Keratinocyte (primary cell): ENCODE data around the gene RGPD8. TPM values are rescaled to one million over a fixed set of nuclear protein-coding genes. Genes with fewer than 3 reads are reported as not detected.

Experiments
- DNase-seq: peaks from one replicate; pipeline ENCODE4 v3.0.0-alpha.2; 2011; ENCODE audit warnings: low read depth, missing footprints, low spot score
- FAIRE-seq: peaks from 2 replicates; lab custom pipeline; 2011; peaks lifted over from hg19 to GRCh38; lab: Jason Lieb, UNC
- H2AFZ ChIP-seq: 2 replicates; pipeline ENCODE4 v1.6.0; 2012; ENCODE audit warnings: low read length, control low read depth, inconsistent platforms; ENCODE audit not compliant: control insufficient read depth
- H3K27ac ChIP-seq: 2 replicates; pipeline ENCODE4 v1.5.1; 2011; ENCODE audit warnings: low read length; ENCODE audit not compliant: control insufficient read depth, insufficient read depth
- H3K27me3 ChIP-seq: 3 replicates; pipeline ENCODE4 v1.6.0; 2011; ENCODE audit warnings: low read length; ENCODE audit not compliant: control insufficient read depth, insufficient read depth; ENCODE audit errors: extremely low read depth
- H3K36me3 ChIP-seq, 2 experiments: 2 replicates in 1 of 2; 3 replicates in 1 of 2; pipeline ENCODE4 v1.5.1; 2011; ENCODE audit warnings: low read length in 2 of 2, mild to moderate bottlenecking in 1 of 2; ENCODE audit not compliant: control insufficient read depth in 2 of 2, insufficient read depth in 2 of 2; ENCODE audit errors: extremely low read depth in 1 of 2
- H3K4me1 ChIP-seq: 3 replicates; pipeline ENCODE4 v1.5.1; 2011; ENCODE audit warnings: low read length; ENCODE audit not compliant: control insufficient read depth, insufficient read depth; ENCODE audit errors: extremely low read depth
- H3K4me2 ChIP-seq: 3 replicates; pipeline ENCODE4 v1.6.0; 2011; ENCODE audit warnings: low read depth, low read length; ENCODE audit not compliant: control insufficient read depth, insufficient read depth; ENCODE audit errors: extremely low read depth
- H3K4me3 ChIP-seq, 3 experiments: fragments of 200-600 bp in 1 of 3; sonication (generic) in 1 of 3; 2 replicates in 2 of 3; 3 replicates in 1 of 3; pipeline ENCODE4 v1.5.1; 2011 to 2016; ENCODE audit warnings: low read length in 3 of 3, mild to moderate bottlenecking in 3 of 3, control low read depth in 2 of 3, inconsistent platforms in 1 of 3, low read depth in 1 of 3, mixed read lengths in 1 of 3, mixed run types in 1 of 3, moderate library complexity in 1 of 3; ENCODE audit not compliant: control insufficient read depth in 2 of 3, insufficient read depth in 2 of 3; ENCODE audit errors: extremely low read depth in 1 of 3
- H3K79me2 ChIP-seq: 2 replicates; pipeline ENCODE4 v1.6.0; 2012; ENCODE audit warnings: low read length; ENCODE audit not compliant: control insufficient read depth, insufficient read depth
- H3K9ac ChIP-seq: 3 replicates; pipeline ENCODE4 v1.6.0; 2011; ENCODE audit warnings: low read length; ENCODE audit not compliant: control insufficient read depth, insufficient read depth; ENCODE audit errors: extremely low read depth
- H3K9me1 ChIP-seq: 3 replicates; pipeline ENCODE4 v1.6.0; 2011; ENCODE audit warnings: low read length; ENCODE audit not compliant: control insufficient read depth, insufficient read depth; ENCODE audit errors: extremely low read depth
- H3K9me3 ChIP-seq: 2 replicates; pipeline ENCODE4 v1.5.1; 2012; ENCODE audit warnings: low read depth, low read length; ENCODE audit not compliant: control insufficient read depth
- H4K20me1 ChIP-seq: 3 replicates; pipeline ENCODE4 v1.6.0; 2011; ENCODE audit warnings: low read length; ENCODE audit not compliant: control insufficient read depth, insufficient read depth; ENCODE audit errors: extremely low read depth
- CTCF ChIP-seq, 3 experiments: IDR thresholded peaks in 1 of 3; conservative IDR thresholded peaks in 1 of 3; optimal IDR thresholded peaks in 1 of 3; 2 replicates in 2 of 3; 3 replicates in 1 of 3; pipeline versions ENCODE3 to v1.5.1; 2011; ENCODE audit warnings: low read length in 3 of 3, mild to moderate bottlenecking in 3 of 3, moderate library complexity in 2 of 3, control low read depth in 1 of 3, inconsistent platforms in 1 of 3; ENCODE audit not compliant: insufficient read depth in 2 of 3; ENCODE audit errors: extremely low read depth in 1 of 3
- EZH2 ChIP-seq: IDR thresholded peaks from one replicate; pipeline ENCODE4 v1.6.1; 2012; ENCODE audit warnings: inconsistent platforms, mild to moderate bottlenecking, low read length, moderate library complexity
- dilution Hi-C: fragments of 300-500 bp; cut with MboI; formaldehyde crosslinking; loops from one replicate; pipeline ENCODE4 v1.7.0; 2020; ENCODE audit warnings: low sequenced_read_pairs; ENCODE audit not compliant: extremely low pct_ligation_motif_present
- polyA plus RNA-seq, 5 experiments: library from polyadenylated mRNA; depleted of rRNA in 3 of 5; stranded (reverse) in 3 of 5; stranded (forward) in 1 of 5; unstranded in 1 of 5; fragments of >200 nt; gene quantifications; 1 replicate in 1 of 5; 2 replicates in 3 of 5; 3 replicates in 1 of 5; pipeline versions ENCODE4 v1.2.1 to v1.2.3, GENCODE V29; 2011 to 2012; ENCODE audit warnings: missing spikeins in 2 of 5, low read depth in 1 of 5, low replicate concordance in 1 of 5
- small RNA-seq, 3 experiments: library from RNA; depleted of rRNA; stranded (forward); fragments of <200 nt; gene quantifications; one replicate each; pipeline ENCODE3, GENCODE V24; 2012; ENCODE audit warnings: low read depth in 3 of 3, low replicate concordance in 1 of 3; ENCODE audit not compliant: insufficient read length in 3 of 3

The RGPD8 gene
- polyA plus RNA-seq, 1 donor (not counting 4 experiments of a cell fraction or from before 2014, with no cell fraction given), result 2.4 TPM

- no peak for DNase-seq
- Histone ChIP-seq H4K20me1 (no peaks in the 10 kb centered on the region), H3K9ac (no peak overlapping the region), H3K79me2 (no peaks in the 10 kb centered on the region), H3K9me3 (no peaks in the 10 kb centered on the region), H3K36me3 (no peaks in the 10 kb centered on the region), H3K4me1 (no peaks in the 10 kb centered on the region), H3K4me3 (no peak overlapping the region), H3K27ac (no peak overlapping the region), H3K9me1 (no peaks in the 10 kb centered on the region), H2AFZ (no peak overlapping the region), H3K27me3 (no peaks in the 10 kb centered on the region), H3K4me2 (no peak overlapping the region)
- no peak for FAIRE-seq
- TF ChIP-seq CTCF (optimal IDR thresholded peaks at IDR 0.05 in 1 of 3, IDR thresholded peaks at IDR 0.05 in 1 of 3, conservative IDR thresholded peaks at IDR 0.05 in 1 of 3; ENCODE audit: extremely low read depth in 1 of 3, insufficient read depth in 2 of 3, low read length in 3 of 3) (no peak), EZH2 (no peak)
- dilution Hi-C loops, result no loop called here
Measured at GRCh38 chr2:112322919-112323318, 110.5 kb downstream of the RGPD8 start.

GRCh38 chr2:112321375-112322320 is 111.8 kb downstream of the RGPD8 start:
- dilution Hi-C loops, result no loop called here
- H3K79me2 ChIP-seq, result no peaks in the 10 kb centered on the region
- TF ChIP-seq CTCF (optimal IDR thresholded peaks at IDR 0.05 in 1 of 3, IDR thresholded peaks at IDR 0.05 in 1 of 3, conservative IDR thresholded peaks at IDR 0.05 in 1 of 3; ENCODE audit: extremely low read depth in 1 of 3, insufficient read depth in 2 of 3, low read length in 3 of 3) (no peak), EZH2 (no peak)
- H3K9ac ChIP-seq, result no peak overlapping the region
- H3K4me2 ChIP-seq, result no peak overlapping the region
- FAIRE-seq (no peak), DNase-seq (no peak)
- H3K4me3 ChIP-seq, result no peak overlapping the region
- H3K4me1 ChIP-seq, result no peaks in the 10 kb centered on the region
- H3K9me3 ChIP-seq, result no peaks in the 10 kb centered on the region
- no peaks in the 10 kb centered on the region for H3K9me1 ChIP-seq
- no peak overlapping the region for H2AFZ ChIP-seq
- no peak overlapping the region for H3K27ac ChIP-seq
- H3K27me3 ChIP-seq, result no peaks in the 10 kb centered on the region
- no peaks in the 10 kb centered on the region for H4K20me1 ChIP-seq
- H3K36me3 ChIP-seq, result no peaks in the 10 kb centered on the region

Small RNAs within 50 kb of the gene (small RNA-seq; reads per million reads assigned to genes)
- gene AC115115.1, result 0 reads per million in 3 experiments

Other genes starting within 250 kb of the RGPD8 start
- 7.1 to 11.4 TPM (median 7.5 TPM) in 3 replicates for gene ZC3H8, start 178.6 kb downstream of the RGPD8 start, polyA plus RNA-seq
- gene ZC3H6, start 158.0 kb downstream of the RGPD8 start, polyA plus RNA-seq, result 0.51 to 1.0 TPM (median 0.75 TPM) in 3 replicates
- 27.6 to 37.9 TPM (median 28.6 TPM) in 3 replicates for gene TTL, start 48.5 kb upstream of the RGPD8 start, polyA plus RNA-seq
- gene POLR1B, start 108.8 kb upstream of the RGPD8 start, polyA plus RNA-seq, result 23.5 to 31.9 TPM (median 27.1 TPM) in 3 replicates
- gene CHCHD5, start 151.0 kb upstream of the RGPD8 start, polyA plus RNA-seq, result 17.6 to 30.1 TPM (median 17.9 TPM) in 3 replicates
- 148 to 415 TPM (median 265 TPM) in 3 replicates for gene SLC20A1, start 212.3 kb upstream of the RGPD8 start, polyA plus RNA-seq